Activated naive CD8-positive, alpha-beta T cell treated with anti-CD3 and anti-CD28 coated beads for 36 hours (primary cell): Measurements from ENCODE around the gene GLT6D1. TPM values are rescaled to one million over a fixed set of nuclear protein-coding genes. Genes with fewer than 3 reads are reported as not detected.

ENCODE experiments used
- DNase-seq: peaks from one replicate; pipeline ENCODE4 v3.0.0; 2021
- H3K27ac Mint-ChIP-seq: one replicate; pipeline ENCODE4 v1.8.0; 2022; ENCODE audit warnings: mild to moderate bottlenecking, moderate library complexity, mixed read lengths
- H3K27me3 Mint-ChIP-seq: one replicate; pipeline ENCODE4 v1.8.0; 2022; ENCODE audit warnings: mild to moderate bottlenecking, mixed read lengths
- H3K36me3 Mint-ChIP-seq: one replicate; pipeline ENCODE4 v1.8.0; 2021; ENCODE audit warnings: mild to moderate bottlenecking, mixed read lengths
- H3K4me1 Mint-ChIP-seq: one replicate; pipeline ENCODE4 v1.8.0; 2021; ENCODE audit warnings: mixed read lengths
- H3K4me3 Mint-ChIP-seq: one replicate; pipeline ENCODE4 v1.8.0; 2022; ENCODE audit warnings: mild to moderate bottlenecking, moderate library complexity, mixed read lengths
- H3K9me3 Mint-ChIP-seq: one replicate; pipeline ENCODE4 v1.8.0; 2022; ENCODE audit warnings: mixed read lengths
- total RNA-seq, 2 experiments: library from RNA; stranded (reverse); gene quantifications; one replicate each; pipeline ENCODE4 v1.2.3, GENCODE V29; 2021

The GLT6D1 gene
- total RNA-seq, 2 experiments from 2014 or later = not detected

GRCh38 chr9:135590486-135591079, 48.8 kb downstream of the GLT6D1 start:
- no peak for DNase-seq
- Mint-ChIP-seq H3K4me3 (no peak overlapping the region), H3K9me3 (peaks cover 1% of the 10 kb centered on the region), H3K4me1 (no peaks in the 10 kb centered on the region), H3K36me3 (no peaks in the 10 kb centered on the region), H3K27me3 (peaks cover 13% of the 10 kb centered on the region), H3K27ac (no peak overlapping the region)

GRCh38 chr9:135589596-135590485, 49.5 kb downstream of the GLT6D1 start:
- Mint-ChIP-seq H3K4me3 (no peak overlapping the region), H3K4me1 (no peaks in the 10 kb centered on the region), H3K36me3 (no peaks in the 10 kb centered on the region), H3K27ac (no peak overlapping the region), H3K27me3 (peaks cover 13% of the 10 kb centered on the region), H3K9me3 (peaks cover under 1% of the 10 kb centered on the region)
- DNase-seq = no peak

GRCh38 chr9:135588886-135589595, 50.3 kb downstream of the GLT6D1 start:
- no peak overlapping the region for H3K4me3 Mint-ChIP-seq
- no peaks in the 10 kb centered on the region for H3K36me3 Mint-ChIP-seq
- no peaks in the 10 kb centered on the region for H3K4me1 Mint-ChIP-seq
- no peak for DNase-seq
- H3K27ac Mint-ChIP-seq = no peak overlapping the region
- peaks cover 13% of the 10 kb centered on the region for H3K27me3 Mint-ChIP-seq
- H3K9me3 Mint-ChIP-seq = no peaks in the 10 kb centered on the region

GRCh38 chr9:135588371-135588770, 51.0 kb downstream of the GLT6D1 start:
- H3K27ac Mint-ChIP-seq = no peak overlapping the region
- no peaks in the 10 kb centered on the region for H3K36me3 Mint-ChIP-seq
- no peak for DNase-seq
- no peaks in the 10 kb centered on the region for H3K9me3 Mint-ChIP-seq
- H3K27me3 Mint-ChIP-seq = peaks cover 13% of the 10 kb centered on the region
- no peak overlapping the region for H3K4me3 Mint-ChIP-seq
- H3K4me1 Mint-ChIP-seq = no peaks in the 10 kb centered on the region

GRCh38 chr9:135587658-135588057, 51.7 kb downstream of the GLT6D1 start:
- H3K27ac Mint-ChIP-seq = no peak overlapping the region
- no peaks in the 10 kb centered on the region for H3K4me1 Mint-ChIP-seq
- no peak overlapping the region for H3K4me3 Mint-ChIP-seq
- DNase-seq = no peak
- H3K9me3 Mint-ChIP-seq = no peaks in the 10 kb centered on the region
- peaks cover 13% of the 10 kb centered on the region for H3K27me3 Mint-ChIP-seq
- H3K36me3 Mint-ChIP-seq = no peaks in the 10 kb centered on the region

GRCh38 chr9:135586601-135587109, 52.7 kb downstream of the GLT6D1 start:
- Mint-ChIP-seq H3K36me3 (no peaks in the 10 kb centered on the region), H3K4me3 (no peak overlapping the region), H3K9me3 (no peaks in the 10 kb centered on the region), H3K4me1 (no peaks in the 10 kb centered on the region), H3K27ac (no peak overlapping the region), H3K27me3 (peaks cover 15% of the 10 kb centered on the region)
- DNase-seq = no peak

- Mint-ChIP-seq H3K36me3 (no peaks in the 10 kb centered on the region), H3K27me3 (peaks cover 14% of the 10 kb centered on the region), H3K4me3 (no peak overlapping the region), H3K4me1 (no peaks in the 10 kb centered on the region), H3K9me3 (no peaks in the 10 kb centered on the region), H3K27ac (no peak overlapping the region)
- DNase-seq = no peak
Observed at GRCh38 chr9:135584934-135585333, 54.4 kb downstream of the GLT6D1 start.

GRCh38 chr9:135584371-135584770, 55.0 kb downstream of the GLT6D1 start:
- Mint-ChIP-seq H3K27me3 (peaks cover 11% of the 10 kb centered on the region), H3K27ac (no peak overlapping the region)
- no peak for DNase-seq

GRCh38 chr9:135583688-135584011, 55.7 kb downstream of the GLT6D1 start:
- DNase-seq = no peak
- H3K4me1 Mint-ChIP-seq = no peaks in the 10 kb centered on the region
- H3K4me3 Mint-ChIP-seq = no peak overlapping the region
- H3K9me3 Mint-ChIP-seq = no peaks in the 10 kb centered on the region
- no peaks in the 10 kb centered on the region for H3K36me3 Mint-ChIP-seq
- no peak overlapping the region for H3K27ac Mint-ChIP-seq
- H3K27me3 Mint-ChIP-seq = peaks cover 11% of the 10 kb centered on the region

More at GRCh38 chr9:135584371-135584770, 55.0 kb downstream of the GLT6D1 start:
- no peaks in the 10 kb centered on the region for H3K9me3 Mint-ChIP-seq
- H3K4me1 Mint-ChIP-seq = no peaks in the 10 kb centered on the region
- H3K4me3 Mint-ChIP-seq = no peak overlapping the region
- no peaks in the 10 kb centered on the region for H3K36me3 Mint-ChIP-seq

GRCh38 chr9:135582966-135583687, 56.2 kb downstream of the GLT6D1 start:
- Mint-ChIP-seq H3K27ac (no peak overlapping the region), H3K4me3 (no peak overlapping the region), H3K4me1 (no peaks in the 10 kb centered on the region), H3K36me3 (no peaks in the 10 kb centered on the region), H3K9me3 (no peaks in the 10 kb centered on the region), H3K27me3 (peaks cover 11% of the 10 kb centered on the region)
- no peak for DNase-seq

- no peak for DNase-seq
- Mint-ChIP-seq H3K27me3 (peaks cover 11% of the 10 kb centered on the region), H3K4me1 (no peaks in the 10 kb centered on the region), H3K36me3 (no peaks in the 10 kb centered on the region), H3K9me3 (no peaks in the 10 kb centered on the region), H3K4me3 (no peak overlapping the region), H3K27ac (no peak overlapping the region)
Observed at GRCh38 chr9:135582541-135582940, 56.8 kb downstream of the GLT6D1 start.

- H3K27ac Mint-ChIP-seq = no peak overlapping the region
- DNase-seq = no peak
- no peaks in the 10 kb centered on the region for H3K4me1 Mint-ChIP-seq
- no peaks in the 10 kb centered on the region for H3K36me3 Mint-ChIP-seq
- H3K27me3 Mint-ChIP-seq = peaks cover 7% of the 10 kb centered on the region
- no peaks in the 10 kb centered on the region for H3K9me3 Mint-ChIP-seq
- H3K4me3 Mint-ChIP-seq = no peak overlapping the region
Observed at GRCh38 chr9:135581636-135582426, 57.5 kb downstream of the GLT6D1 start.

- Mint-ChIP-seq H3K9me3 (no peaks in the 10 kb centered on the region), H3K27me3 (peaks cover 4% of the 10 kb centered on the region), H3K4me1 (no peaks in the 10 kb centered on the region), H3K36me3 (no peaks in the 10 kb centered on the region), H3K4me3 (no peak overlapping the region), H3K27ac (no peak overlapping the region)
- no peak for DNase-seq
Observed at GRCh38 chr9:135580664-135581380, 58.5 kb downstream of the GLT6D1 start.
